ENCODE results near the gene R3HDM4.

R3HDM4 gene

GRCh38 chr19:948842-949496, 36.0 kb upstream of the R3HDM4 start:
- DNase-seq (ENCODE audit: low read depth) = no peak
- H3K4me3 ChIP-seq (ENCODE audit: low read depth, low read length) = no peak overlapping the region
- TF ChIP-seq MAX (IDR thresholded peaks at IDR 0.05; ENCODE audit: low read depth, low read length) (no peak), MYC (IDR thresholded peaks at IDR 0.05; ENCODE audit: low read depth, low read length) (no peak), POLR2A (IDR thresholded peaks at IDR 0.05; ENCODE audit: extremely low read depth, insufficient read length) (no peak)
- TF ChIP-seq, protein P1, sequence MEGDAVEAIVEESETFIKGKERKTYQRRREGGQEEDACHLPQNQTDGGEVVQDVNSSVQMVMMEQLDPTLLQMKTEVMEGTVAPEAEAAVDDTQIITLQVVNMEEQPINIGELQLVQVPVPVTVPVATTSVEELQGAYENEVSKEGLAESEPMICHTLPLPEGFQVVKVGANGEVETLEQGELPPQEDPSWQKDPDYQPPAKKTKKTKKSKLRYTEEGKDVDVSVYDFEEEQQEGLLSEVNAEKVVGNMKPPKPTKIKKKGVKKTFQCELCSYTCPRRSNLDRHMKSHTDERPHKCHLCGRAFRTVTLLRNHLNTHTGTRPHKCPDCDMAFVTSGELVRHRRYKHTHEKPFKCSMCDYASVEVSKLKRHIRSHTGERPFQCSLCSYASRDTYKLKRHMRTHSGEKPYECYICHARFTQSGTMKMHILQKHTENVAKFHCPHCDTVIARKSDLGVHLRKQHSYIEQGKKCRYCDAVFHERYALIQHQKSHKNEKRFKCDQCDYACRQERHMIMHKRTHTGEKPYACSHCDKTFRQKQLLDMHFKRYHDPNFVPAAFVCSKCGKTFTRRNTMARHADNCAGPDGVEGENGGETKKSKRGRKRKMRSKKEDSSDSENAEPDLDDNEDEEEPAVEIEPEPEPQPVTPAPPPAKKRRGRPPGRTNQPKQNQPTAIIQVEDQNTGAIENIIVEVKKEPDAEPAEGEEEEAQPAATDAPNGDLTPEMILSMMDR (IDR thresholded peaks at IDR 0.05; ENCODE audit: low read depth, low read length) = no peak

DNA sequence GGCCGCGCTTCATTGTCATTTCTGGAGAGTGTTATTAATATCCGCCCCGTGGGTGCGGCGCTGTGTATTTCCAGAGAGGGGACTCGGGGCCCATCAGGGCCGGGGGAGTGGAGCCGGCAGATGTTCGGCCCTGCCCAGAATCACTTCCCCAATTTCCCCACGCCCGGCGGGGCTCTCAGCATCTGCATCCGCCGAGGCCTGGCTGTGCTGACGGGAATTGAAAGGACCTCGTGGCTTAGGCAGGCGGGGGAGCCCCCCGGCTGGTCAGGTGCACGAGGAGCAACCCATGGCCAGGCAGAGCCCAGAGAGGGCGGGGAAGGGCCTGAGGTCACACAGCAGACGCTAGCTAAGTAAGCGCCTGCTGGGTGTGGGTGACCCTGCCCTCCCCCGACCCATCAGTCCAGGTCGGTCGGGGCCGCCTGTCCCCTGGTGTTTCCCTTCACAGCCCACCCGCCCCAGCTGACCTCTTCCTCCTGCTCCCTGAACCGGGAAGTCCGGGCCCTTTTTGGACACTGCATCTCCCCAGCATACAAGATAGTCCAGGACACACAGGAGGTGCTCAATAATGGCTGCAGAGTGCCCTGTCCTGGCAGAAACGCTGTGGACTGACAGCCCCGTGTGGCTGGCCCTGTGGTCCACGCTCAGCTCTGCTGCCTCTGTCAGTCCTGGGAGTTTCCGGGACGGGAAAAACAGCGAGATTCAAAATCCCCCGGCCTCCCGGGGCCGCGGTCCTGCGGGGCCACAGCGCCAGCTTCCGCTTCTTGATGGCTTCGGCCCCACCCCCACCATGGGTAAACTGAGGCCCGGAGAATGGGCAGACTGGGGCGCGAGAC, 34.9 kb upstream of the R3HDM4 start:
- DNase-seq (ENCODE audit: low read depth) = peak; percentile 75
- TF ChIP-seq POLR2A (IDR thresholded peaks at IDR 0.05; ENCODE audit: extremely low read depth, insufficient read length) = no peak
- TF ChIP-seq MYC (IDR thresholded peaks at IDR 0.05; ENCODE audit: low read depth, low read length) = no peak
- TF ChIP-seq MAX (IDR thresholded peaks at IDR 0.05; ENCODE audit: low read depth, low read length) = no peak
- TF ChIP-seq, protein P1 (IDR thresholded peaks at IDR 0.05; ENCODE audit: low read depth, low read length) = no peak
- H3K4me3 ChIP-seq (ENCODE audit: low read depth, low read length) = no peak overlapping the region

- DNase-seq (ENCODE audit: low read depth) = no peak
- TF ChIP-seq, protein P1 (IDR thresholded peaks at IDR 0.05; ENCODE audit: low read depth, low read length) = no peak
- no peak for TF ChIP-seq MAX (IDR thresholded peaks at IDR 0.05; ENCODE audit: low read depth, low read length)
- TF ChIP-seq MYC (IDR thresholded peaks at IDR 0.05; ENCODE audit: low read depth, low read length) = no peak
- TF ChIP-seq POLR2A (IDR thresholded peaks at IDR 0.05; ENCODE audit: extremely low read depth, insufficient read length) = no peak
- no peak overlapping the region for H3K4me3 ChIP-seq (ENCODE audit: low read depth, low read length)
Observed at GRCh38 chr19:947090-947706, 34.2 kb upstream of the R3HDM4 start.

- DNase-seq (ENCODE audit: low read depth) = no peak
- no peak overlapping the region for H3K4me3 ChIP-seq (ENCODE audit: low read depth, low read length)
- TF ChIP-seq POLR2A (IDR thresholded peaks at IDR 0.05; ENCODE audit: extremely low read depth, insufficient read length) = no peak
- TF ChIP-seq, protein P1 (IDR thresholded peaks at IDR 0.05; ENCODE audit: low read depth, low read length) = no peak
- no peak for TF ChIP-seq MYC (IDR thresholded peaks at IDR 0.05; ENCODE audit: low read depth, low read length)
- no peak for TF ChIP-seq MAX (IDR thresholded peaks at IDR 0.05; ENCODE audit: low read depth, low read length)
Observed at GRCh38 chr19:945401-946252, 32.6 kb upstream of the R3HDM4 start.

GRCh38 chr19:944663-945241, 31.7 kb upstream of the R3HDM4 start:
- TF ChIP-seq POLR2A (IDR thresholded peaks at IDR 0.05; ENCODE audit: extremely low read depth, insufficient read length) (no peak), MAX (IDR thresholded peaks at IDR 0.05; ENCODE audit: low read depth, low read length) (no peak), MYC (IDR thresholded peaks at IDR 0.05; ENCODE audit: low read depth, low read length) (no peak)
- TF ChIP-seq, protein P1 (IDR thresholded peaks at IDR 0.05; ENCODE audit: low read depth, low read length) = no peak
- no peak for DNase-seq (ENCODE audit: low read depth)
- no peak overlapping the region for H3K4me3 ChIP-seq (ENCODE audit: low read depth, low read length)

Data from NB4 (cell line).